ENCODE measurements around the gene FOXP1.

FOXP1 gene

DNA sequence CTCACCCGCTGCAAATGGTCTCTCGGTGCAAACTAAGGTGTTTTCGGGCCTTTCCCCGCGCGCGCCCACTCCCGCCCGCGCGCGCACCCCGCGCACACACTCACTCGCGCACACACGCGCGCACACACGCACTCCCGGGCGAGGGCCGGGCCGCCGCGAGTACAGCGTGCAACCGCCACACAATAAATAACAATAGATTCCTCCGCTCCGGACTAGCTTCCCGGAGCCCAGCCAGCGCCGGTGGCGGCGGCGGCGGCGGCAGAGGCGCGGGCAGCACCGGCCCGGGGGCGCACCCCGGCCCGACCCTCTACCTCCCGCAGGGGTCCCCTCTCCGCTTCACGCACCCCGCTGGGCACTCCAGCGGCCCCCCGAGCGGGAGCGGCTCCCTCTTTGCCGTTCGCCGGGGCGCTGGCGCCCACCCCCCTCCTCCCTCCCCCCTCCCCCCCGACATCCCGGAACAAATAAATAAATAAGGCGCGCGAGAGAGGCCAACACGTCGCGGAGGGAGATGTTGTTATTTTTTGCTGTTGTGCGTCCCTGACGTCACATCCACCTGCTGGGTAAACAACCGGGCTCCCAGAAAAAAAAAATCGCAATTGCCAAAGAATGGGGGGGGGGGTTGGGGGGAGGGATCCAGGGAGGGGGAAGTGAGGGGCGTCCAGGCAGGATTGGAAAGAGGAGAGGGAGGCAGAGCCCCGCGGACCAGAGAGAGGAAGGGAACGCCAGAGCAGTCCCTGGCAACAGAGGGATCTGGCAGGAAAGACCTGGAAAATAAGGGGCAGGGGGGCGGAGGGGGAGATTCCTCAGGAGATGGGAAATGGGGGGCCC lies at the start of gene FOXP1:
TSS of gene FOXP1 (minus strand) at position 163 of the 828 bp plus-strand sequence. CDS start 385,347 bp downstream, outside the sequence.
- peak within 1 kb of the TSS; percentile 82 for H3K4me3 ChIP-seq (ENCODE audit: low read length)
- no peak for TF ChIP-seq ZNF274 (IDR thresholded peaks at IDR 0.05; ENCODE audit: low read depth, low read length)

DNA sequence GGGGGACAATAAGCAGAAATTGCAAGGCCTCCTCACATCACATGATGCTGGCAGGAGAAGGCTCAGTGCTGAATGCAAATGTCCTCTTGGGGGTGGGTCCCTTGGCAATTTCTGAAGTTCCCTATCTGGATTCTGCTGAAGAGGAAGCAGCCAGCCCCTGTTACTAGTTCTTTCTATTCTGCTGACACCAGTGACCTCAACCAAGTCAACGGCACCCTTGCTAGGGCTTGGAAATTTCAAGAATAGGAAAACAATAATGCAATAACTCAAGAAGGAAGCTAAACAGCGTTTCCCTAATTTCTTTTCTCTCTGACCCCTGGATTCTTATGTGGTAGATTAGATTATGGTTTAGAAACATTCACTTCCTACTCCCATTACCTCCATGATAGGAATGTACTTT lies 46.2 kb upstream of the FOXP1 start:
- H3K4me3 ChIP-seq (ENCODE audit: low read length), result no peak overlapping the region
- no peak for TF ChIP-seq ZNF274 (IDR thresholded peaks at IDR 0.05; ENCODE audit: low read depth, low read length)

DNA sequence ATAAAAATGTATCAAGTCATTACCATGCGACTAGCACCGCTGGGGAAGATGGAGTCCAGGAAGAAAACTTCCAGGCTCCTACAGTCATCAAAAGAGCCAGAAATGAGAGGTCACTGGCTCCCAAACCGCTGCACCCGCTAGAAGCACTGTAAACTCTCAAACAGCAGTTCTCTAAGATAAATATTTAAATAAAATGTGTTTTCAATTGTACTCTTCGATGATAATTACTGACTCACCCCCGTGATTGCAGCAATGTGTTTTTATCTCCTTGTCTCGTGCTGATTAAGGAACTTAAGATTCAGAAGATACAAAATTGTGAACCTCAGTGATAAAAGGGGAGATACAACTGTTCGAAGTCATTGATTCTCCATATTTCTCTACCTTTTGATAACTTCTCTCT lies 45.8 kb upstream of the FOXP1 start:
- no peak overlapping the region for H3K4me3 ChIP-seq (ENCODE audit: low read length)
- TF ChIP-seq ZNF274 (IDR thresholded peaks at IDR 0.05; ENCODE audit: low read depth, low read length), result no peak

DNA sequence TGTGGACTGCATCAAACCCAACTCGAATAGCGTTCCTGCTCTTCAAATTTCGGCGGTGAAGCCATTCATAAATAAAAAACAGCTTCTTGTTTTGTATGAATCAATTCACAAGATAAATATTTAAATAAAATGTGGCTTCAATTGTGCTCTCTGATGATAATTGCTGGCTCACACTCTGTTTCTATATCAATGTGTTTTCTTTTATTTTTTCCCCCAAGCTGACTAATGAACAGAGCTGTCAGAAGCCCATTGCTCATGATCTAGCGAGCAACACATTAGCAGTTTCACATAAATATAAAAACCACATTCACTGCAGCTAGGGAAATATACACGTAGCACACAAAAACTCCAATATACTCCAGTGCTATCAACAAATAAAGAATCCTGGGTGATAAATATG lies 45.0 kb upstream of the FOXP1 start:
- no peak overlapping the region for H3K4me3 ChIP-seq (ENCODE audit: low read length)
- TF ChIP-seq ZNF274 (IDR thresholded peaks at IDR 0.05; ENCODE audit: low read depth, low read length), result no peak

DNA sequence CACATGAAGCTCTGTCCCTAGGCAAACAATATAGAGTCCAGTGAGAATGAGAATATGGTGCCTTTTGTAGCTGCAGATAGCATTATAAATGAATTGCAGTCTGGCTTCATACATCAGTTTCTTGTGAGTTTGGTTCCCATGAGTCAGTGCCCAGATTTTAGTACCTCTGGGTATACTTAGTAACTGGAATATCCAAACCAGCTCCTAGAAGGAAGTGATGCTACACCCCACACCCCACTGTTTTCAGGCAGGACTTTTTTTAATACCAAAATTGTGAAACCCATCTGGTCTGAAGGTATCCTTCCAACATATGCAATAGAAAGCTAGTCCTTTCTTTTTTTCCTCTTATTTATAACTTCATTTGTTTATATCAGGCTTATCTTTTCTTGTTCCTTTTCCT lies 42.1 kb upstream of the FOXP1 start:
- no peak for TF ChIP-seq ZNF274 (IDR thresholded peaks at IDR 0.05; ENCODE audit: low read depth, low read length)
- H3K4me3 ChIP-seq (ENCODE audit: low read length), result no peak overlapping the region

DNA sequence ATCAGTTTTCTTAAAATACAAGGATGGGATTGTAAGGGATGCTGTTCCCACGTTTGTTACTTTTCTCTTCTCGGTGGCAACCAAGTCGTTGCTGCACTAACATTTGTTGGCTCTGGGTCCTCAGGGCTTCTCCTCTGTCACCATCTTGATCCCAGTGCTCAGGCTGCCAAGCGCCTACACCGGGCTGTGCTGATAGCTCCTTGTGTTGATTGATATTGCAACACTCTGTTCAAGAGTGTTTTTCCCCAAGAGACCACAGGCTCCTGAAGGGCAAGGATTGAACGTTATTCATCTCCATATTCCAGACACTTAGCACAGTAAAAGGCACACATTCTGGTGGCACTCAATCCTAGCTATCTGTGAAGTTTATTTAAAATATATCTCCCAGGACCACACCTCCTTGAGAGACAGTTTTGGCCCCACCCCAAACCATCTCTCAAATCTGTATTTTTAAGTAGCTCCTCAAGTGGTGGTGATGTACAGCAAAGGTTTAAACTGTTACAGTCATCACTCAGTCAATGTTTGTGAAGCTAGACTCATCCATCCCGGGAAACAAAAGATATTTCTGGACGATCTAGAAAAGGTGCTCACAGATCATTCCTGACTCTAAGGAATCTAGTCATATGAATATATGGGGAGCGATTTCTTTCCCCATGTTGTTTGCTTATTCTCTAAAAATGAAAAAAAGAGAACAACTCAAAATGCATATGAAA lies 38.5 kb upstream of the FOXP1 start:
- TF ChIP-seq ZNF274 (IDR thresholded peaks at IDR 0.05; ENCODE audit: low read depth, low read length), result no peak
- H3K4me3 ChIP-seq (ENCODE audit: low read length), result no peak overlapping the region

DNA sequence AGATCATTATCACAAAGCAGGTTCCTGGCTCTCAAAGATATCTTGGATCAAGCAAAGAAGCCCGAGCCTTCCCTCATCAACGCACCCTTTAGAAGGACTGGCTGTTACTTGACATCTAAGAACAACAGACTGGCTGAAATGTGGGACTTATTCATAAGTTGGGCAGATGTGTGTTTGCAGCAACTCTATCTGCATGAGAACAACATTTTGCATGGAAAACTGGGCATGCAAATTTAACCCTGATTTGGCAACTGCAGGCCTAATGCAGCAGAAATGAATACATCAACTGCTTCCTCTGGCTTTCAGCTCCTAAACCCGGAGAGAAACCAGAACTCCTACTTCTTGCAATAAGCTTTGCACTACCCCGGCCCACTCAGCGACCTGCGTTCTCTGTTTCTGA lies 35.0 kb upstream of the FOXP1 start:
- TF ChIP-seq ZNF274 (IDR thresholded peaks at IDR 0.05; ENCODE audit: low read depth, low read length), result no peak

DNA sequence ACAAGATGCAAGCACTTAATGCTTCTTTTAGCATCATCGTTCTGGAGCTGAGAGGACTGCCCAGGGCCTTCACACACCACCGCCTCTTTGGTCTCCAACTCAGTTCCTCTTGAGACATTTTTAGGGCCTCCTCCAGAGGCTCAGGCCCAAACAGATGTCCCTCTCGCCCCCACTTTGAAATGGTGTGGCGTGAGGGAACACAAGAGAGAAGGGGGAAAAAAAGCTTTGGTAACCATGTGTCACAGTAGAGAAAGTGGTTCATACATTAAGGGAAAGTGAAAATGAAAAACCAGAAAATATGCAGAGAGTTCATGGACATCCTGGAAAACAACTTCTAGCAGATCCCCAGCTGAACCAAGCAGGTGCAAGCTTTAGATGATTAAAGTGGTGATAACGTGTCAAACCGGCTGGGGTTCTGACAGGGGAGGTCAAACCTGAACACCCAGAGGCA lies 33.1 kb upstream of the FOXP1 start:
- TF ChIP-seq ZNF274 (IDR thresholded peaks at IDR 0.05; ENCODE audit: low read depth, low read length), result no peak
- no peak overlapping the region for H3K4me3 ChIP-seq (ENCODE audit: low read length)

More for the DNA sequence above, 35.0 kb upstream of the FOXP1 start:
- H3K4me3 ChIP-seq (ENCODE audit: low read length), result no peak overlapping the region

DNA sequence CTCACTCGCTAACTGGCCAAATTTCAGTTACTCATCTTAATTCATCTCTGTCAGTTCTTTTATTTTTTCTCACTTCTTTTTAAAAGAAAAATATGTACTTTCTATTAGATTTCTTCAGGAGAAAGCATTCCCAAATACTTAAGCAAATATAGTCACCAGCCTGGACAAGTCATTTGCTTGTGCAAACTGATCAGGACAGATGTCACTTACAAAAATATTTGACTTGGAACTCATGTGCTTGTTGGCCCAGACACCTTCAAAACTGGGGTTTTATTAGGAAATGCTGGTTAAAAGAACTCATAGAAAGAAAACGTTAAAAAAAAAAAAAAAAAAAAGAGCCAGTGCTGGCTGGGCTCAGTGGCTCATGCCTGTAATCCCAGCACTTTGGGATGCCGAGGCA lies 31.3 kb upstream of the FOXP1 start:
- TF ChIP-seq ZNF274 (IDR thresholded peaks at IDR 0.05; ENCODE audit: low read depth, low read length), result no peak

DNA sequence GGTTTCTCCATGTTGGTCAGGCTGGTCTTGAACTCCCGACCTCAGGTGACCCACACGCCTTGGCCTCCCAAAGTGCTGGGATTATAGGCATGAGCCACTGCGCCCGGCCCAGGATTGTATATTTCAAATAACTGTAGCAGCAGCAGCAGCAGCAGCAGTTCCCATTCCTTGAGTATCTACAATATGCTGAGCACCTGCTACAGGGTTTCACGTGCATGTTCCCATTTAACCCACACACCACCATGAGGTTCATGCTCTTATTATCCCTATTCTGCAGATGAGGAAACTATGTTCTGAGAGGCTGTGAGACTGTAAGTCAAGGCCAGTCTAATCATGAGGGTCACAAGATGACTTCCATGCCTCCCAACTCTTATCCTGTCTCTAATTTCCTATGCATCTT lies 30.9 kb upstream of the FOXP1 start:
- TF ChIP-seq ZNF274 (IDR thresholded peaks at IDR 0.05; ENCODE audit: low read depth, low read length), result no peak

More for the DNA sequence above, 31.3 kb upstream of the FOXP1 start:
- no peak overlapping the region for H3K4me3 ChIP-seq (ENCODE audit: low read length)

DNA sequence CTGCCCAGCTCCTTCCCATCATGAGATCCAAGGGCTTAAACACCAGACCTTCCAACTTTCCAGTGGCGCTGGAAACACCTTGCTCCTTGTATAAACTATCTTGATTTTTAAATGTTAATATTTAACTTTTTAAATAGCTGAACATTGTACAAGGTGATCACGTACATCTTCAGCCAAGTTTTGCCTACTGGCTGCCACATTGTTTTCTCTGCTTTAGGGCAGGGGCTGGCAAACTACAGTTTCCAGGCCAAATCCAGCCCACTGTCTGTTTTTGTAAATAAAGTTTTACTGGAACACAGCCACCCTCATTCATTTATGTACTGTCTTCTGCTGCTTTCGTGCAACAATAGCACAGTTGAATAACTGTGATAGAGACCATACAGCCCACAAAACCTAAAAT lies 27.6 kb upstream of the FOXP1 start:
- no peak for TF ChIP-seq ZNF274 (IDR thresholded peaks at IDR 0.05; ENCODE audit: low read depth, low read length)

More for the DNA sequence above, 30.9 kb upstream of the FOXP1 start:
- H3K4me3 ChIP-seq (ENCODE audit: low read length), result no peak overlapping the region

DNA sequence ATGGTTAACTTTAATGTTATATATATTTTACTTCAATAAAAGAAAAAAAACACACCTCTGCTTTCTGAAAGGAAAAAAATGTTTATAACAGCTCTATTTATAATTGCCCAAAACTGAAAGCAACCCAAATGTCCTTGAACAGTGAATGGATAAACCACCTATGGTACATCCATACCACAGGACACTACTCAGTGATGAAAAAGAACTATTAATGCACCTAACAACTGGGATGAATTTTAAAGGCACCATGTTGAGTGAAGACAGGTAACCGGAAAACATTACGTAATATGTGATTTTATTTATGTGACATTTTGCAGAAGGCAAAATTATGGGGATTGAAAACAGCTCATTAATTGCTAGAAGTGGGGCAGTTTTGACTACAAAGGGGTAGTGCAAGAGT lies 23.8 kb upstream of the FOXP1 start:
- TF ChIP-seq ZNF274 (IDR thresholded peaks at IDR 0.05; ENCODE audit: low read depth, low read length), result no peak

More for the DNA sequence above, 27.6 kb upstream of the FOXP1 start:
- no peak overlapping the region for H3K4me3 ChIP-seq (ENCODE audit: low read length)

DNA sequence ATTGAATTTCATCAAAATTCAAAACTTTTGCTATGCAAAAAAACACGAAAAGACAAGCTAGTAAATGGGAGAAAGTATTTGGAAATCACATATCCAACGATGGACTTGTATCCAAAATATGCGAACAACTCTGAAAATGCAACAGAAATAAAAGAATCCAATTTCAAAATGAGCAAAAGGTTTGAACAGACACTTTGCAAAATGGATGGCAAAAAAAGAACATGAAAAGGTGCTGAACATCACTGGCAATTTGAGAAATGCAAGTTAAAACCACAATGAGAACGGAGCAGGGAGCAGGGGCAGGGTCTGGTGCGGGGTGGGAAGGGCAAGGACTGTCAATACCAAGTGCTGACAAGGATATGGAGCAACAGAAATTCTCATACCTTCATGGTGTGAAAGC lies 23.1 kb upstream of the FOXP1 start:
- H3K4me3 ChIP-seq (ENCODE audit: low read length), result no peak overlapping the region
- TF ChIP-seq ZNF274 (IDR thresholded peaks at IDR 0.05; ENCODE audit: low read depth, low read length), result no peak

More for the DNA sequence above, 23.8 kb upstream of the FOXP1 start:
- no peak overlapping the region for H3K4me3 ChIP-seq (ENCODE audit: low read length)

DNA sequence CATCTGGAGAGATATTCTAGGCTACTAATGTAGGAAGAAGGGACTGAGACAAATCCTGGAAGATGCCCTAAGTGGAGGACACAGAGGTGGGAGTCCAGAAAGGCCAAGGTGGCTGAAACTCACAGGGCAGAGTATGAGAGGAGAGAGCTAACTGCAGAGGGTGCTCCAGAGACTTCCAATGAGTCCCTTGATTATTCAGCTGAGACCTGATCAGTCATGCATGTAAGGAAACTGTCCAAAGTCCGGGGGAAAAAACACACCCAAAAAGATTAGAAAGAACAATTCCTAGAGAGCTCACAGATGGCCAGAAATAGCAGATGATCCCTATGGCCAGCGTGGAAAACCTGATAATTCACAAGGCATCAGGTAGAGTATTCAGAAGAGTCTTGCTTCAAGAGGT lies 18.7 kb upstream of the FOXP1 start:
- no peak overlapping the region for H3K4me3 ChIP-seq (ENCODE audit: low read length)
- TF ChIP-seq ZNF274 (IDR thresholded peaks at IDR 0.05; ENCODE audit: low read depth, low read length), result no peak

DNA sequence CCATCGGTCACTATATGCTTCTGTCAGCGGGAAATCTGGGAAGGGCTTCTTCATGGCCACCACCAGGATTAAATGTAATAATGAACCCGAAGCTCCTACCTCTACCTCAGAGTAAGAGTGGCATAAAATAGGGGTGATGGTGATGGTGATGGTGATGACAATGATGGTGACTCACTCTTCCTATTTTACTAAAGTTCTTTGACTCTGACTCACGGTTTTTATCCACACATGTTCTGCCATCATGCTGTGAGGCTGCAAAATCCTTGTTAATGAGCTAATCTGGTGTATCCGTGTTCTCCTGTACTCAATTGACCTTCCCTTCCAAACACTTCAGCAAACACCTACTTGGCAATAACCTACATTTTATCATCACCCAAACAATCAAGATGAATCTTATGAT lies 18.3 kb upstream of the FOXP1 start:
- no peak for TF ChIP-seq ZNF274 (IDR thresholded peaks at IDR 0.05; ENCODE audit: low read depth, low read length)
- H3K4me3 ChIP-seq (ENCODE audit: low read length), result no peak overlapping the region
